GM12873 (cell line): Measurements from ENCODE around the gene VMAC.
A peak's percentile ranks its signal among the peaks of the same experiment; 100 is the strongest.

Experiments used
- TF ChIP-seq, protein P1 (sequence below): IDR thresholded peaks from 2 replicates; pipeline ENCODE4 v1.5.1; 2012; ENCODE audit warnings: low read depth, mild to moderate bottlenecking, moderate library complexity, low read length, control low read depth; ENCODE audit not compliant: insufficient read depth; ENCODE audit errors: missing control alignments

VMAC gene

DNA sequence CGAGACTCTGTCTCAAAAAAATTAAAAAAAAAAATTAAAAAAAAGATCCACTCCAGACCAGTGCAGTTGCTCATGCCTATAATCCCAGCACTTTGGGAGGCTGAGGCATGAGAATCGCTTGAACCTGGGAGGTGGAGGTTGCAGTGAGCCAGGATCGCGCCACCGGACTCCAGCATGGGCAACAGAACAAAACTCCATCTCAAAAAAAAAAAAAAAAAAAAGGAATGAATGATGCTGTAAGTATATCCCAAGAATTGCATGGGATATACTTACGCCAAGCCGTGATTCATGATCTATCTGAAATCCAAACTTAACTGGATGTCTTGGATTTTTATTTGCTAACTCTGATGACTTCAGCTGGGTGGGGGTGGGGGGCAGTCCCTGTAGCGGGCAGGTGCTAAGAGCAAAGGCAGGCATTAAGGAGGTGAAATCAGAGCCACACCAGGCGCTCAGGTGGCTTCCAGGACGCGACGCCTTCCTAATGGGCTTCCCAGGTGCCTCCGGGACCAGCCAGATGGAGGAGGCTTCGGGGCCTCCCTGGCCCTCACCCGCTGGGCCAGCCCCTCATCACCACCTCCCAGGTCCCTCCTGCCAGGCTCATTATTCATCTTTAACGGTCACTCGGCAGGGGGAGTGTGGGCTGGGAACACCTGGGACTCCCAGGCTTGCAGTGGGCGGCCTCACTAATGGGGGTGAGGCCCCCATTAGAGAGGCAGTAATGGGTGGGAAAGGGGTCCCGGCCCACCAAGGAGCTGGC, 23.0 kb upstream of the VMAC start:
- TF ChIP-seq, protein P1, sequence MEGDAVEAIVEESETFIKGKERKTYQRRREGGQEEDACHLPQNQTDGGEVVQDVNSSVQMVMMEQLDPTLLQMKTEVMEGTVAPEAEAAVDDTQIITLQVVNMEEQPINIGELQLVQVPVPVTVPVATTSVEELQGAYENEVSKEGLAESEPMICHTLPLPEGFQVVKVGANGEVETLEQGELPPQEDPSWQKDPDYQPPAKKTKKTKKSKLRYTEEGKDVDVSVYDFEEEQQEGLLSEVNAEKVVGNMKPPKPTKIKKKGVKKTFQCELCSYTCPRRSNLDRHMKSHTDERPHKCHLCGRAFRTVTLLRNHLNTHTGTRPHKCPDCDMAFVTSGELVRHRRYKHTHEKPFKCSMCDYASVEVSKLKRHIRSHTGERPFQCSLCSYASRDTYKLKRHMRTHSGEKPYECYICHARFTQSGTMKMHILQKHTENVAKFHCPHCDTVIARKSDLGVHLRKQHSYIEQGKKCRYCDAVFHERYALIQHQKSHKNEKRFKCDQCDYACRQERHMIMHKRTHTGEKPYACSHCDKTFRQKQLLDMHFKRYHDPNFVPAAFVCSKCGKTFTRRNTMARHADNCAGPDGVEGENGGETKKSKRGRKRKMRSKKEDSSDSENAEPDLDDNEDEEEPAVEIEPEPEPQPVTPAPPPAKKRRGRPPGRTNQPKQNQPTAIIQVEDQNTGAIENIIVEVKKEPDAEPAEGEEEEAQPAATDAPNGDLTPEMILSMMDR = no peak

DNA sequence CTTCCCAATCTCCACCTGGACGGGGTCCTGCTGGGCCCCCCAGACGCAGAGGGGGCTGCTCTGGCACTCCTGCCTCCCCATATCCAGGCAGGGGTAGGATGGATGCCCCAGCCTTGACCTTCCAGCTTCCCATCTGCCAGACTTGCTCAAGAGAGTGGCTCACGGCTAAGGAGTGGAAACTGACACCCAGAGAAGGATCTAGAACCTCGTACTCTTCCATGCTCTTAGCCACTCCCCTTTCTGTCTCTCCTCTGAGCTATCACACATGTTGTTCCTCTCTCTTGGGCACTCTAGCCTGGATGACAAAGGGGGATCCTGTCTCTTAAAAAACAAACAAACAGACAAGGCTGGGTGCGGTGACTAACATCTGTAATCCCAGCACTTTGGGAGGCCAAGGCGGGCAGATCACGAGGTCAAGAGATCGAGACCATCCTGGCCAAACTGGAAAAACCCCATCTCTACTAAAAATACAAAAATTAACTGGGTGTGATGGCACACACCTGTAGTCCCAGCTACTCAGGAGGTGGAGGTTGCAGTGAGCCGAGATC, 22.2 kb upstream of the VMAC start:
- TF ChIP-seq, protein P1 = no peak

DNA sequence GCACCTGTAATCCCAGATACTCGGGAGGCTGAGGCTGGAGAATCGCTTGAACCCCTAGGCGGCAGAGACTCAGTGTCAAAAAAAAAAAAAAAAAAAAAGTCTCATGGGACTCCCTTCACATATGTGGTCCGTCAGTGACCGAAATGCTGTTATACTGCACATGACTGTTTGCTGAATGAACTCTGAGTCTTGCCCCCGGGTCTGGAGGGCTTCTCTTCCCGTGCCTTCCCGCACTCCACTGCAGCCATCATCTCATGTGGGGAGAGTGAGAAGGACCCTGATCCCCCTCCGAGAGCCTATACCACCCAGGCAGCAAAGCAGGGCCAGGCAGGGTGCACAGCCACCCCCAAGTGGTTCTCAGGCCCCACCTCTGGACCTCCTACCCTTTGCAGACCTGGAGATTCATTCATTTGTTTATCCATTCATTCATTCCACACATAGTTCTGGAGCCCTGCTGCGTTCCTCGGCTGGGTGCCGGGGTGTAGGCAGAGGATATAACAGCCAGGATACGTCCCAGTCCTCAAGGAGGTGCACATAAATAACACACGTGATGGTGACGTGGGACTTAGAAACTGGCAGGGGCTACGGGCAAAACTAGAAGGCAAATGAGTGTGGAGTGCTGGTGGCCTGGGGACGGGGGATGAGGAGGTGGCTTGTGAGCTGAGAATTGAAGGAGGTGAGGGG, 15.2 kb upstream of the VMAC start:
- TF ChIP-seq, protein P1 = no peak

DNA sequence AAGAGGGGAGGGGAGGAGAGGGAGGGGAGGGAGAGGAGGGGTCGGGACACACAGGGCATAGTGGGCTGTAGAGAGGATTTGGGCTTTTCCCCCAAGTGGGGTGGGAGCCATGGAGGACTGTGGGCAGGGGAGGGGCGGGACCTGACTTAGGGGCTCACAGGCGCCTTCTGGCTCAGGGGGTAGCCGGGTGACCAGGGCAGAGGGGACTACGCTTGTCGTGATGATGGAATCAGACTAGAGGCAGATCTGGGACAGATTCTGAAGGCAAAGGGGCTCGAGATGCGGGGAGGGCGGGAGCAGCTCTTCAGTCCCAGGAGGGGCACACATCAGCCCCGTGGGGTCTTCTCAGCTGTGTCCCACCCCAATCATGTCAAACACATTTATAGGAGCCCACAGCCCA, 14.6 kb upstream of the VMAC start:
- TF ChIP-seq, protein P1 = no peak

DNA sequence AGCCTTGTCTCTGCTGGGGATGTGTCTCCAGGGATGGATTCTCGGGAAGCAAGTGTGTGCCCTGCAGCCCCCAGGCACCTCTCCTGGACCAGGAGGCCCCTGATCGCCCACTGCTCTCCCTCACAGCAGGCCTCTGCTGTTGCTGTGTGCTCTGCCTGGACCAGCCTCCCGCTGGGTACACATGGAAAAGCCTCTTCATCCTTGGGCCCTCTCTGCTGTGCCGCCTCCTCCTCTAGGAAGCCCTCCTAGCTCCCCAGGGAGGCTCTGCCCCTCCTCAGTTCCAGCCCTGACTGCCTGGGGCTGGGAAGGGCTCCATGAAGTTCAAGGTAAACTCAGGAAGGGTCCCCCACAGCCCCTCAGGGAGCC, 13.1 kb upstream of the VMAC start:
- TF ChIP-seq, protein P1 = no peak

DNA sequence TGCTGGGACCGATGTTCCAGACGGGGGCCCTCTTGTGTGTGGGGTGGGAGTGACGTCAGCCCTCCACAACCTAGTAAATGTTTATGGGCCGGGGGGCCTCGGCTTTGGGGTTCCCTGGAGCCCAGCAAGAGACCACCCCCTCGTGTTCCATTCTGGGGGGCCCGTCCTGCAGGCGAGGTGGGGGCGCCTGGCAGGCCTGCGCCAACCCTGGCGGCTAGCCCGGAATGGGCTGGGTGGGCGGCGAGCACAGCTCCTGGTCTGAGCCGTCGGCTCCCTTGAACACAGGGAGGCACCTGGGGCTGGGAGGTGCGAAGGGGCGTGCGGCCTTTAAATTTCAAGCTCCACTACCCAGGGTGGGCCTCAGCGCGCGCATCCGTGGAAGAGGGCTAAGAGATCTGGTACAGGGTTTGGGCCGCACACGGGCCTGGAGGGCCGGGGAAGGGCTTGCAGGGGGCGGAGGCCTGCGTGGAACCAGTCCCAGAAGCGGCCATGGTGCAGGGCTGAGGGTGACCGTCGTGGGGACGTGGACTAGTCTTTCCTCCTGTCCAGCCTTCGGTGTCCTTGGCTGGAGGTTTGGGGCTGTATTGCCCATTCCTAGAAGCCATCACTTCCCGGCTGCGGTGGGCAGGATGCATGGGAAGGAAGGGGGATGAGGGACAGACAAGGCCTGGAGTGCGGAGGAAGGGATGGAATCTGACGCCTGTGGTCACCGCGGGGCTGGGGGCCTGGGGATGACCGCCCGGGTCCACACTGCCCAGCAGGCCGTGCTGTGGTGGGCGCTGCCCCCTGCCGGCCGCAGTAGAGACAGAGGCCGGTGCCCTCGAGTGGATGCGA, 12.5 kb upstream of the VMAC start:
- TF ChIP-seq, protein P1 = peak; percentile 53
